ENCODE measurements around the gene CEACAM19. TPM values are rescaled to one million over a fixed set of nuclear protein-coding genes. Genes with fewer than 3 reads are reported as not detected.

The CEACAM19 gene
- total and polyA plus RNA-seq, 2 of the 8 experiments (the other 6 are each of a cell fraction or from before 2014, with no cell fraction given): 3.1 to 3.4 TPM

DNA sequence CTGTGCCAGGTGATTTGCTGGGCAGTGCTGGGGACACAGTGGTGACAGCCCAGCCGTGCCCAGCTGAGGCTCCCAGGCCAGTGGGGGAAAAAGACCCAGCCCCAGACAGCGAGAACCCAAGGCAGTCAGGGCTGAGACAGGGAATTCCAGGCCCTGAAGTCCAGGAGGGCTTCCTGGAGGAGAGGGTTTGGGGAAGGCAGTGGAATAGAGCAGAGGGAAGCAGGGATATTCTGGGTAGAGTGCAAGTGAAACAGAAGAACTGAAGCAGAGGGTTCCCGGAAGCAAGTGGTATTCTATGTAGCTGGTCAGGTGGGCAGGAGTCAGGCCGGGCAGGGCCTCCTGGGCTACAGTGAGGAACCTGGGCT is 26.4 kb downstream of the CEACAM19 start:
- H2BK120ac ChIP-seq (replicated peaks; ENCODE audit: low read depth, low read length): no peak overlapping the region
- H3K23ac ChIP-seq (ENCODE audit: insufficient read length): no peak overlapping the region
- H4K8ac ChIP-seq (ENCODE audit: extremely low read depth, insufficient read depth, low read length): no peak overlapping the region
- H3K56ac ChIP-seq (replicated peaks; ENCODE audit: insufficient read length, low read depth, low read length): no peak overlapping the region
- FAIRE-seq (no peak), DNase-seq (ENCODE audit: low read depth in 1 of 2, low spot score in 2 of 2) (no peak)
- WGBS, 2 experiments (ENCODE audit: extremely low coverage in 1 of 2, insufficient coverage in 1 of 2, insufficient read length in 1 of 2, insufficient replicate concordance in 2 of 2, low coverage in 1 of 2, low lambda C conversion rate in 2 of 2, missing lambda C conversion rate in 1 of 2): 84% methylated on average over 4 of the region's 4 CpGs; no CpG with 5 or more reads in 1 of the 2 experiments
- H3K4ac ChIP-seq (replicated peaks; ENCODE audit: insufficient read length, low read depth, low read length): no peak overlapping the region
- no peaks in the 10 kb centered on the region for H3K36me3 ChIP-seq (ENCODE audit: control insufficient read depth in 2 of 4, insufficient read depth in 4 of 4, low read length in 3 of 4)
- H2BK12ac ChIP-seq (ENCODE audit: low read depth, low read length): peak overlapping the region; percentile 14; the same call in 1 of the 2 replicates
- no peak overlapping the region for H4K5ac ChIP-seq (ENCODE audit: insufficient read length, low read depth, low read length)
- H3K79me1 ChIP-seq (ENCODE audit: low read depth, low read length): no peaks in the 10 kb centered on the region
- H3K18ac ChIP-seq (ENCODE audit: extremely low read depth, low read length): peak overlapping the region; percentile 48; the same call in 1 of the 2 replicates
- no peaks in the 10 kb centered on the region for H3K27me3 ChIP-seq (replicated peaks in 1 of 4; ENCODE audit: control insufficient read depth in 3 of 4, extremely low read depth in 1 of 4, insufficient read depth in 3 of 4, low read length in 3 of 4)
- no peak overlapping the region for H3K14ac ChIP-seq (ENCODE audit: insufficient read length)
- no peak overlapping the region for H3K9ac ChIP-seq (replicated peaks in 1 of 4; ENCODE audit: extremely low read depth in 1 of 4, low read depth in 3 of 4, low read length in 3 of 4)
- H2BK20ac ChIP-seq (ENCODE audit: low read length): 0 out of 2 replicates have a peak overlapping the region, but pooled peaks have one; percentile 61
- no peak overlapping the region for H4K91ac ChIP-seq (replicated peaks; ENCODE audit: insufficient read length, low read length)
- H3K23me2 ChIP-seq (ENCODE audit: low read depth, low read length): no peaks in the 10 kb centered on the region
- no peak for TF ChIP-seq ZNF274 (IDR thresholded peaks at IDR 0.05; ENCODE audit: borderline replicate concordance, extremely low read depth, low read length)
- TF ChIP-seq KDM1A (IDR thresholded peaks at IDR 0.05; ENCODE audit: borderline replicate concordance, low read length): no peak
- no peak for TF ChIP-seq SP2 (IDR thresholded peaks at IDR 0.05; ENCODE audit: low read length)
- TF ChIP-seq BCL11A (IDR thresholded peaks at IDR 0.05; ENCODE audit: low read depth in 2 of 2, low read length in 2 of 2): no peak
- H3K79me2 ChIP-seq (ENCODE audit: control insufficient read depth in 1 of 2, insufficient read depth in 2 of 2, low read length in 2 of 2): no peaks in the 10 kb centered on the region
- no peak overlapping the region for H2BK5ac ChIP-seq (ENCODE audit: low read depth, low read length)
- no peak overlapping the region for H2AFZ ChIP-seq (ENCODE audit: low read length)
- no peak overlapping the region for H3K4me2 ChIP-seq (ENCODE audit: insufficient read depth in 1 of 2, low read depth in 2 of 2, low read length in 2 of 2)
- no peak overlapping the region for H2AK5ac ChIP-seq (ENCODE audit: low read depth, low read length)
- peak overlapping the region; percentile 61; the same call in 1 of the 2 replicates for H2BK15ac ChIP-seq (ENCODE audit: low read length)
- no peak overlapping the region for H3K27ac ChIP-seq (ENCODE audit: low read depth, low read length)
- H3K4me3 ChIP-seq (ENCODE audit: extremely low read depth in 1 of 4, insufficient read depth in 2 of 4, low read depth in 3 of 4, low read length in 4 of 4): no peak overlapping the region
- CTCF ChIA-PET (ENCODE audit: partially characterized antibody): interaction anchor here (0.6 to 11.2 kb wide), 4 partner anchors 8 to 73 kb away, joined by 4 to 134 read pairs (median 7); no protein-coding TSS in a partner anchor
- peaks cover 0 to 7% (median 2%) of the 10 kb centered on the region in 4 experiments; a peak in 3 of 7 replicates for H3K4me1 ChIP-seq (replicated peaks in 1 of 4; ENCODE audit: control insufficient read depth in 3 of 4, insufficient read depth in 4 of 4, low read length in 3 of 4)
- no peaks in the 10 kb centered on the region for H4K20me1 ChIP-seq (replicated peaks in 1 of 2; ENCODE audit: control insufficient read depth in 1 of 2, insufficient read depth in 2 of 2, low read length in 2 of 2)
- H3K9me3 ChIP-seq (ENCODE audit: insufficient read depth in 2 of 2, low read depth in 1 of 2, low read length in 1 of 2): no peaks in the 10 kb centered on the region
- POLR2A ChIA-PET (ENCODE audit: partially characterized antibody): no interaction called here
